ENCODE data around the gene CCDC186.
A peak's percentile ranks its signal among the peaks of the same experiment; 100 is the strongest.

Gene CCDC186

DNA sequence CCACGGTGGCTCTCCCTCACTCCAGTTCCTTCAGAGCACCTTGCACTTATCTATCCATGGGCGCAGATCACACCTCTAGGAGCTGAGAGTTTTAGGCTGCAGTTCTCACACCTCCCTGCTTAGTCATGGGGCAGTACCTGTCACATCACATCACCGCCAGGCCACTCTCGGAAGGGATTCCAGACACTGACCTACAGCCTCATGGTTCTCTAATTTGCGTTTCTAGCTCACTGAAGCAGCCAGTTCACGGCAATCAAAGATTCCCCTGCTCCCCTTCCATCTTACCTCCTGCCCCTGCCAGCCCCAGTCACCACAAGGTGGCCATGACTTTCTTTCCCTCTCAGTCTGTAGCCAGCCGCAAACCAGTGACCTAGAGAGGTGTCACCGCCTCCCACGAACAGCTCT, 96.2 kb downstream of the CCDC186 start:
- no peak for ATAC-seq
- Mint-ChIP-seq H3K4me1 (peaks cover 9% of the 10 kb centered on the region), H3K27me3 (peaks cover 2% of the 10 kb centered on the region), H3K9me3 (no peaks in the 10 kb centered on the region), H3K4me3 (no peak overlapping the region), H3K36me3 (ENCODE audit: low read depth) (no peaks in the 10 kb centered on the region), H3K27ac (no peak overlapping the region)
- no peak for DNase-seq

DNA sequence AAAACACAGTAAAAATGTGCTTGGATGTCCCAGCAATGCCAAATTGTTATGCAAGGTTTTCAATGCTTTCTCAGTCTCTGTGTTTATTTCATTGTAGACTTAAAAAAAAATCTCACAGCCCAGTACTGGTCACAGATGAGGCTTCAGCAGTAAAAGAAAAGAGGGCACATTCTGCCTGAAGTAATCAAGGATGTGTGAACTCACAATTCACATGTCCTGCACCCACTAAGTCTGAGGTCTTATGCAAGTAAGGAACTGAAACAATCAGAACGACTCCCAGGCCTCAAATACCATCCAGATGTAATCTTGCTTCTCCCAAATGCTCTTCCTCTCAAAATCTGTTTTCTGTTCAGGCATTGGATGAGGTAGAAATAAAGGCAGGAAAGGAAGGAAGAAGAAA, 96.7 kb downstream of the CCDC186 start:
- peaks cover 2% of the 10 kb centered on the region for H3K27me3 Mint-ChIP-seq
- no peak for DNase-seq
- no peak overlapping the region for H3K27ac Mint-ChIP-seq
- H3K4me1 Mint-ChIP-seq, result peaks cover 9% of the 10 kb centered on the region
- H3K36me3 Mint-ChIP-seq (ENCODE audit: low read depth), result no peaks in the 10 kb centered on the region
- no peaks in the 10 kb centered on the region for H3K9me3 Mint-ChIP-seq
- no peak overlapping the region for H3K4me3 Mint-ChIP-seq
- no peak for ATAC-seq

DNA sequence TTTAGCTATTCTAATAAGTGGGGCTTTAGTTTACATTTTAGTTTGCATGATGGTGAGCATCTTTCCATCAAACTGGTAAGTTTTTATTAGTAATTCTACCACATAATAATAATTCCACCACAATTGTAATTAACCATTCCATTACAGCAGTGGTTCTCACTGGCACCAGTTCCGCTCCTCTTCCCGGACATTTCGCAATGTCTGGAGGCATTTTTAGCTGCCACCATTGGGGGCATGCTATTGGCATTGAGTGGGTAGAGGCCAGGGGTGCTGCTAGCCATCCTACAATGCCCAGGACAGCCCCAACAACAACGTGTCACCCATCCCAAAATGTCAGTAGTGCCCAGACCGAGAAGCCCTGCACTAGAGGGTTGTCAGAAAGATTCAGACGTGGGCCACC, 98.9 kb downstream of the CCDC186 start:
- H3K4me3 Mint-ChIP-seq, result no peak overlapping the region
- peaks cover 15% of the 10 kb centered on the region for H3K4me1 Mint-ChIP-seq
- peaks cover 2% of the 10 kb centered on the region for H3K27me3 Mint-ChIP-seq
- no peaks in the 10 kb centered on the region for H3K36me3 Mint-ChIP-seq (ENCODE audit: low read depth)
- no peak for ATAC-seq
- DNase-seq, result no peak
- H3K27ac Mint-ChIP-seq, result no peak overlapping the region
- no peaks in the 10 kb centered on the region for H3K9me3 Mint-ChIP-seq

DNA sequence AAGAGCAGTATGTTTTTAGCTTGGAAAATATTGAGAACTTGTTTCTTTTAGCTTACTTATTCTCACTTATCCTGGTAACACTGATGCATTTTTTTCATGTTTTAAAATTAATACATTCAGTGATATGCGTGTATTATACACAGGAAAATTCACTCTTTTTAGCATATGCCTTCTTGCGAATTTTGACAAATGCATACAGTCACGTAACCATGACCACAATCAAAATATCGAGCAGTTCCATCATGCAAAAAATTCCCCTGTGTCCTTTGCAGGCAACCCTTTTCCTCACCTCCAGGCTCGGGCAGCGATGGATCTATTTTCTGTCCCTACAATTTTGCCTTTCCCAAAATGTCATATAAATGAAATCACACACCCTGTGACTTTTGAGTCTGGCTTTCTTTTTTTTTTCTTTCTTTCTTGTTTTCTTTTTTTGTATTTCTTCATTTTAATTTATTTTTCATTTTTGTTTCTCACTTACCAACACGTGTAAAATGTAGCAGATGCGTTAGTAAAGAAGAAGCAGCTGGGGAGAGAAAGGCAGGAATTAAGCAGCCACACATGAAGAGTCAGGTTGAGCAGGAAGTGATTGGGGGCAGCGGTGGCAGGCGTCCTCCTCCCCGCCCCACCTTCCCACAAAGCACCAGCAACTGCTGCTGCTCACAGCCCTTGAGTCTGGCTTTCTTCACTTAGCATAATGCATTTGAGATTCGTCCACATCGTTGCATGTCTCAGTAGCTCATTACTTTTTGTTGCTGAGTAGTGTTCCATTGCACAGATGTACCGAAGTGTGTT, 100.4 kb downstream of the CCDC186 start:
- no peaks in the 10 kb centered on the region for H3K36me3 Mint-ChIP-seq (ENCODE audit: low read depth)
- H3K27ac Mint-ChIP-seq, result no peak overlapping the region
- no peaks in the 10 kb centered on the region for H3K27me3 Mint-ChIP-seq
- DNase-seq (peak; percentile 15), ATAC-seq (peak; percentile 52)
- H3K4me3 Mint-ChIP-seq, result no peak overlapping the region
- peaks cover 16% of the 10 kb centered on the region for H3K4me1 Mint-ChIP-seq
- no peaks in the 10 kb centered on the region for H3K9me3 Mint-ChIP-seq

DNA sequence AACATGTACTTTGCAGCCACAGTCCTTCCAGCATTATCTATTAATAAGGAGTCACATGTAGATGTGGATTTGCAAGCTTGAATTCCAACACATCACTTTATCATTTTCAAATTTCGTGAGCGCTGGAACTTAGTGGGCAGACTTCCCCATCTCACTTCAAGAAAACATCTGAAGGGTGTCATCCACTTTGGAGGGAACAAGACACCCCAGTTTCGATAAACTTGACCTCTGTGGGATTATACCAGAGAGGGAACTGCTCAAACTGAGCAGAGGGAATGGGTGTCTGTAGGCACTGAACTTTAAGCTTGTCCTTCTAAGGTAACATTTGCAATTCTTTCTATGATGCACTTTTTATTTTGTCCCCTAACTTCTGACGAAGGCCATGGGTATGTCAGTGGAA, 102.8 kb downstream of the CCDC186 start:
- ATAC-seq (no peak), DNase-seq (no peak)
- Mint-ChIP-seq H3K27ac (no peak overlapping the region), H3K4me3 (no peak overlapping the region), H3K4me1 (peaks cover 25% of the 10 kb centered on the region), H3K27me3 (no peaks in the 10 kb centered on the region), H3K9me3 (no peaks in the 10 kb centered on the region), H3K36me3 (ENCODE audit: low read depth) (no peaks in the 10 kb centered on the region)
